Left ventricle myocardium inferior (tissue), 1 donor: ENCODE measurements around the gene PXYLP1. TPM values are rescaled to one million over a fixed set of nuclear protein-coding genes. Genes with fewer than 3 reads are reported as not detected.

Experiments used
- DNase-seq: peaks from one replicate; pipeline ENCODE4 v3.0.0-alpha.2; 2020
- H3K27ac ChIP-seq: fragments of 200-600 bp; replicated peaks from 2 replicates; pipeline ENCODE4 v1.8.0; 2021
- H3K27me3 ChIP-seq: fragments of 200-600 bp; 2 replicates; pipeline ENCODE4 v1.8.0; 2021; ENCODE audit warnings: low read depth
- H3K36me3 ChIP-seq: fragments of 200-600 bp; 2 replicates; pipeline ENCODE4 v1.8.0; 2021
- H3K4me1 ChIP-seq: fragments of 200-600 bp; 2 replicates; pipeline ENCODE4 v1.8.0; 2021
- H3K4me3 ChIP-seq: fragments of 200-600 bp; 2 replicates; pipeline ENCODE4 v1.8.0; 2021; ENCODE audit warnings: mild to moderate bottlenecking, moderate library complexity
- H3K9me3 ChIP-seq: fragments of 200-600 bp; replicated peaks from 2 replicates; pipeline ENCODE4 v1.8.0; 2021
- CTCF ChIP-seq: fragments of 200-600 bp; IDR thresholded peaks from 2 replicates; pipeline ENCODE4 v1.8.0; 2021; ENCODE audit warnings: antibody characterized with exemption, mild to moderate bottlenecking, borderline replicate concordance
- intact Hi-C: fragments of 100-400 bp; cut with micrococcal nuclease; formaldehyde crosslinking; loops from one replicate; pipeline ENCODE4 v1.11.0; 2022
- total RNA-seq: library from RNA; stranded (reverse); fragmentation: NEBNext Ultra II Directional; extraction: Animal tissue kit (Norgen Biotek cat#: 25700); gene quantifications from one replicate; pipeline ENCODE4 v1.2.1, GENCODE V29; 2021
- donor health status: DM: no; HTN: yes; CAD: no; lungs with severe emphysema.

The PXYLP1 gene
- total RNA-seq, 1 donor from 2014 or later, result 25.6 TPM

GRCh38 chr3:141271279-141272030 is 39.8 kb downstream of the PXYLP1 start:
- intact Hi-C loops, result no loop called here
- DNase-seq, result no peak
- H3K4me3 ChIP-seq, result no peak overlapping the region
- no peak overlapping the region for H3K27ac ChIP-seq
- peaks cover 11% of the 10 kb centered on the region for H3K36me3 ChIP-seq
- no peak for TF ChIP-seq CTCF
- H3K4me1 ChIP-seq, result peaks cover 18% of the 10 kb centered on the region
- H3K9me3 ChIP-seq, result no peaks in the 10 kb centered on the region
- no peaks in the 10 kb centered on the region for H3K27me3 ChIP-seq

GRCh38 chr3:141272906-141273662 is 41.5 kb downstream of the PXYLP1 start:
- no peak for DNase-seq
- Histone ChIP-seq H3K36me3 (peaks cover 11% of the 10 kb centered on the region), H3K27me3 (no peaks in the 10 kb centered on the region), H3K4me3 (no peak overlapping the region), H3K4me1 (peaks cover 18% of the 10 kb centered on the region), H3K9me3 (no peaks in the 10 kb centered on the region), H3K27ac (no peak overlapping the region)
- TF ChIP-seq CTCF, result no peak
- intact Hi-C loops, result no loop called here

GRCh38 chr3:141273700-141274410 is 42.2 kb downstream of the PXYLP1 start:
- Histone ChIP-seq H3K27me3 (no peaks in the 10 kb centered on the region), H3K27ac (no peak overlapping the region), H3K4me3 (no peak overlapping the region), H3K9me3 (no peaks in the 10 kb centered on the region), H3K4me1 (peaks cover 24% of the 10 kb centered on the region), H3K36me3 (peaks cover 11% of the 10 kb centered on the region)
- no peak for TF ChIP-seq CTCF
- DNase-seq, result no peak
- intact Hi-C loops, result no loop called here

- peaks cover 11% of the 10 kb centered on the region for H3K36me3 ChIP-seq
- no peak for DNase-seq
- H3K4me1 ChIP-seq, result peaks cover 30% of the 10 kb centered on the region
- no peaks in the 10 kb centered on the region for H3K9me3 ChIP-seq
- no peak for TF ChIP-seq CTCF
- no peaks in the 10 kb centered on the region for H3K27me3 ChIP-seq
- intact Hi-C loops, result no loop called here
- H3K4me3 ChIP-seq, result no peak overlapping the region
- H3K27ac ChIP-seq, result no peak overlapping the region
Observed at GRCh38 chr3:141274411-141275031, 42.9 kb downstream of the PXYLP1 start.

- Histone ChIP-seq H3K9me3 (no peaks in the 10 kb centered on the region), H3K27me3 (no peaks in the 10 kb centered on the region), H3K27ac (no peak overlapping the region), H3K36me3 (peaks cover 15% of the 10 kb centered on the region), H3K4me3 (no peak overlapping the region), H3K4me1 (peaks cover 36% of the 10 kb centered on the region)
- intact Hi-C loops, result no loop called here
- TF ChIP-seq CTCF, result no peak
- no peak for DNase-seq
Observed at GRCh38 chr3:141275032-141275422, 43.4 kb downstream of the PXYLP1 start.
